K562 (cell line): ENCODE data around the gene C17orf113. TPM values are rescaled to one million over a fixed set of nuclear protein-coding genes. Genes with fewer than 3 reads are reported as not detected.
A peak's percentile ranks its signal among the peaks of the same experiment; 100 is the strongest.

ENCODE experiments used
- E2F6 ChIP-seq, 2 experiments: IDR thresholded peaks; 2 replicates each; pipeline ENCODE4 v1.6.1; 2011; ENCODE audit warnings: borderline replicate concordance in 1 of 2, control low read depth in 1 of 2, low read depth in 1 of 2, low read length in 1 of 2, mild to moderate bottlenecking in 1 of 2, mixed read lengths in 1 of 2, moderate library complexity in 1 of 2; ENCODE audit not compliant: insufficient read depth in 1 of 2, insufficient read length in 1 of 2, poor library complexity in 1 of 2, severe bottlenecking in 1 of 2; ENCODE audit errors: extremely low read depth in 1 of 2
- HES1 ChIP-seq: fragments of 450-650 bp; IDR thresholded peaks from 2 replicates; pipeline ENCODE4 v1.6.1; 2016; ENCODE audit warnings: low read depth, mild to moderate bottlenecking, moderate library complexity
- LARP7 ChIP-seq: fragments of 450-650 bp; IDR thresholded peaks from 2 replicates; pipeline ENCODE4 v1.6.1; 2016
- NFRKB ChIP-seq: fragments of 450-650 bp; IDR thresholded peaks from 2 replicates; pipeline ENCODE4 v1.6.1; 2016; ENCODE audit warnings: low read depth
- RB1 ChIP-seq: fragments of 450-650 bp; IDR thresholded peaks from 2 replicates; pipeline ENCODE4 v1.6.1; 2017; ENCODE audit warnings: low read depth, mild to moderate bottlenecking
- RNF2 ChIP-seq: sonication (generic); IDR thresholded peaks from 2 replicates; pipeline ENCODE4 v1.6.1; 2016
- SRSF3 ChIP-seq: fragments of 200-400 bp; formaldehyde crosslinking; IDR thresholded peaks from 2 replicates; pipeline ENCODE4 v1.6.1; 2016; ENCODE audit warnings: mild to moderate bottlenecking, low read length, moderate library complexity; ENCODE audit not compliant: insufficient read depth
- TARDBP ChIP-seq: fragments of 450-650 bp; IDR thresholded peaks from 2 replicates; pipeline ENCODE4 v1.6.1; 2016
- THRAP3 ChIP-seq: fragments of 450-650 bp; IDR thresholded peaks from 2 replicates; pipeline ENCODE4 v1.6.1; 2016; ENCODE audit warnings: mild to moderate bottlenecking, inconsistent platforms, borderline replicate concordance
- UBTF ChIP-seq, 2 experiments: IDR thresholded peaks; 2 replicates each; pipeline ENCODE4 v1.6.1; 2012; ENCODE audit warnings: improper control_type of control experiment in 2 of 2, low read depth in 2 of 2, low read length in 2 of 2, borderline replicate concordance in 1 of 2
- WHSC1 ChIP-seq: IDR thresholded peaks from one replicate; pipeline ENCODE4 v1.6.1; 2012; ENCODE audit warnings: low read length, control low read depth, inconsistent platforms
- polyA plus RNA-seq, 8 experiments: library from polyadenylated mRNA; depleted of rRNA in 4 of 8; stranded (reverse) in 5 of 8; unstranded in 3 of 8; fragments of >200 nt; fragmentation: Nextera tagmentation in 2 of 8; fragmentation: Illumina TruSeq in 1 of 8; extraction: Ambion mirVana in 2 of 8; extraction: Trizol in 1 of 8; gene quantifications; 2 replicates each; pipeline versions ENCODE4 v1.2.1 to v1.2.3, GENCODE V29; 2011 to 2014; ENCODE audit warnings: inconsistent platforms in 1 of 8, missing spikeins in 1 of 8
- total RNA-seq, 7 experiments: library from RNA; depleted of rRNA in 6 of 7; stranded (reverse); fragments of >200 nt in 6 of 7; fragmentation: Illumina TruSeq in 2 of 7; extraction: Trizol in 2 of 7; gene quantifications; 2 replicates each; pipeline versions ENCODE4 v1.2.1 to v1.2.3, GENCODE V29; 2011 to 2021; ENCODE audit warnings: low replicate concordance in 1 of 7

The C17orf113 gene
- total and polyA plus RNA-seq, 9 of the 15 experiments (the other 6 are each of a cell fraction or from before 2014, with no cell fraction given) = 0.10 to 1.2 (median 0.31) TPM

GRCh38 chr17:42072323-42073187, 22.2 kb upstream of the C17orf113 start (continued):
- TF ChIP-seq TARDBP = no peak
- TF ChIP-seq SRSF3 = no peak
- no peak for TF ChIP-seq HES1
- no peak for TF ChIP-seq RNF2
- TF ChIP-seq LARP7 = no peak
- TF ChIP-seq NFRKB = no peak
- TF ChIP-seq UBTF (IDR thresholded peaks at IDR 0.05; ENCODE audit: borderline replicate concordance in 1 of 2, low read depth in 2 of 2, low read length in 2 of 2) = peak in 1 of 2 experiments; percentile 74; a peak in 1 of 4 replicates
- no peak for TF ChIP-seq THRAP3
- peak in 1 of 2 experiments; percentile 24 for TF ChIP-seq E2F6 (IDR thresholded peaks at IDR 0.05; ENCODE audit: borderline replicate concordance in 1 of 2, extremely low read depth in 1 of 2, insufficient read depth in 1 of 2, insufficient read length in 1 of 2, low read depth in 1 of 2, low read length in 1 of 2, poor library complexity in 1 of 2, severe bottlenecking in 1 of 2)
- TF ChIP-seq WHSC1 = no peak
- TF ChIP-seq RB1 = no peak
